ENCODE measurements around the gene SPTLC1.

The SPTLC1 gene

GRCh38 chr9:92095236-92095635 lies 20.0 kb downstream of the SPTLC1 start:
- no peak for TF ChIP-seq POLR2A (IDR thresholded peaks at IDR 0.05; ENCODE audit: low read depth, low read length)
- FAIRE-seq (no peak), DNase-seq (ENCODE audit: insufficient read length, low spot score) (no peak)

- TF ChIP-seq POLR2A (IDR thresholded peaks at IDR 0.05; ENCODE audit: low read depth, low read length) = no peak
- DNase-seq (ENCODE audit: insufficient read length, low spot score) = no peak
- FAIRE-seq = peak; percentile 91
Observed at GRCh38 chr9:92094655-92095054, 20.6 kb downstream of the SPTLC1 start.

- TF ChIP-seq POLR2A (IDR thresholded peaks at IDR 0.05; ENCODE audit: low read depth, low read length) = no peak
- DNase-seq (ENCODE audit: insufficient read length, low spot score) (no peak), FAIRE-seq (no peak)
Observed at GRCh38 chr9:92077888-92078287, 37.3 kb downstream of the SPTLC1 start.

- no peak for FAIRE-seq
- no peak for TF ChIP-seq POLR2A (IDR thresholded peaks at IDR 0.05; ENCODE audit: low read depth, low read length)
Observed at GRCh38 chr9:92071634-92072033, 43.6 kb downstream of the SPTLC1 start.

DNA sequence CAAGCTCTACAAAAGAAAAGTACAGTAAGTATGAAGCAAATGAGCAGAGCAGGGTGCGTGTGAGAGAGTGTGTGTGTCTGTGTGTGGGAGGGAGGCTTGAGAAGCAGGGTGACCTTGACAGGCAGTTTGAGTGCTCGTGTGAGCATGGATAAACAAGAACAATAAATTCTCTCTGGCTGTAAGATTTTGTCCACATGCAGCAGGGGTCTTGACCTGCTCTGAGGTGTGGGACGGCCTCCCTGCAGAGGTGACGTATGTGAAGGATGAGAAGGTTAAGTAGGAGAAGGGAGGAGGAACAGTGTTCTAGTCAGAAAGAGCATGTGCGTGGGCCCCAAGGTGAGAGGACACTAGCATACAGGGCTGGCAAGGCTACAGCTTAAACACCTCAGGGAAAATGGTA lies 49.0 kb downstream of the SPTLC1 start:
- FAIRE-seq = no peak
- no peak for TF ChIP-seq POLR2A (IDR thresholded peaks at IDR 0.05; ENCODE audit: low read depth, low read length)
- DNase-seq (ENCODE audit: insufficient read length, low spot score) = no peak

More at GRCh38 chr9:92071634-92072033, 43.6 kb downstream of the SPTLC1 start:
- no peak for DNase-seq (ENCODE audit: insufficient read length, low spot score)

- TF ChIP-seq POLR2A (IDR thresholded peaks at IDR 0.05; ENCODE audit: low read depth, low read length) = no peak
- DNase-seq (ENCODE audit: insufficient read length, low spot score) (no peak), FAIRE-seq (no peak)
Observed at GRCh38 chr9:92064711-92065110, 50.5 kb downstream of the SPTLC1 start.

GRCh38 chr9:92061184-92061583 lies 54.0 kb downstream of the SPTLC1 start:
- DNase-seq (ENCODE audit: insufficient read length, low spot score) (no peak), FAIRE-seq (peak; percentile 82)
- no peak for TF ChIP-seq POLR2A (IDR thresholded peaks at IDR 0.05; ENCODE audit: low read depth, low read length)

GRCh38 chr9:92059661-92060060 lies 55.6 kb downstream of the SPTLC1 start:
- DNase-seq (ENCODE audit: insufficient read length, low spot score) (no peak), FAIRE-seq (peak; percentile 41)
- TF ChIP-seq POLR2A (IDR thresholded peaks at IDR 0.05; ENCODE audit: low read depth, low read length) = no peak

DNA sequence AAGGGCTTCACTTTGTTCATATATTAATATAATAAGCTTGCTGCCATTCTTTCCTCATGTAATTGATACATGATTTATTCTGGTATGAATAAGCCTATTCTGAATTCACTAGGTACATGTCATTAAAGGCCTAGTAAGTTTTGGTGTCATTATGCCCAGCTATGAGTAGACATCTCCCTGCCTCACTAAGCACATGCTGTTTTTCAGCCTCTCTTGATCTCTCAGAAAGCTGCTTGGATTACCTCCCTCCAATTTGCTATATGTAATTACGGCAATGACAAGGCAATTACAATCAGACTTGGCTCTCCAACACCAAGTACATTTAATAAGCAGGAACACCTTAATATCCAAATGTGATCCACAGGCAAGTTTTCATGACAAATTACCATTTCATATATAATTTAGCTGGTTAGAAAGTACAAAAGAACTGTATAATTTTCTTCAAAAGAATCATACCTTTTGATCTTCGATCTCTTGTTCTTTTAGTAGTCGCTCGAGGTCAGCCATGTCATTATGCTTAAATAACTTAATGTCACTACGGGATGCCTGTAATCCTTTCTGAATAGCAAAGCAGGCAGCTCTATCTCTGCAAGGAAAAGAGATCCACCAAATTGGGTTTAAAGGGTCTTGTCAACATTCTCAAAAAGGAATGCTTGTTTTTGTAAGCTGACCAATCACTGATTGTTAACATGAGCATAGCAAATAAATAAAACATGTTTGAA lies 56.3 kb downstream of the SPTLC1 start:
- peak; percentile 82 for FAIRE-seq
- no peak for DNase-seq (ENCODE audit: insufficient read length, low spot score)
- TF ChIP-seq POLR2A (IDR thresholded peaks at IDR 0.05; ENCODE audit: low read depth, low read length) = no peak

DNA sequence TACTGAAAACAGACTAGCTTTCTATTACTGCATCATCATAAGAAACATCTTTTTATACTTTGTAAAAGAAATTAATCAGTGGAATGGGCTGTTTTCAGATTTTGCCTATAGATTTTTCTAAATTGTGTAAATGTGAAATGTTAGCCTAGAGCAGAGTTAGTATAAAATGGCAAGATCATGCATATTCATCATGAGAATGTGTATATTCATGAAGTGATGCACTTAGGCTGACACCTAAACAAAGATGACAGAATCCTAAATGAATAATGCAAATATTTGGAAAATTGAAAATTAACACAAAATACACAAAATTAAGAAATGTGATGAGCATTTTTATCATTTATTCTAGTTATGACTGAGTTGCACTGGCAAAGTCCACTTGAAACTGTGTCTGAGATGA lies 57.2 kb downstream of the SPTLC1 start:
- DNase-seq (ENCODE audit: insufficient read length, low spot score) = no peak
- peak; percentile 72 for FAIRE-seq
- no peak for TF ChIP-seq POLR2A (IDR thresholded peaks at IDR 0.05; ENCODE audit: low read depth, low read length)

- DNase-seq (ENCODE audit: insufficient read length, low spot score) (no peak), FAIRE-seq (peak; percentile 68)
- no peak for TF ChIP-seq POLR2A (IDR thresholded peaks at IDR 0.05; ENCODE audit: low read depth, low read length)
Observed at GRCh38 chr9:92057226-92057625, 58.0 kb downstream of the SPTLC1 start.

- FAIRE-seq = peak; percentile 33
- DNase-seq (ENCODE audit: insufficient read length, low spot score) = no peak
- TF ChIP-seq POLR2A (IDR thresholded peaks at IDR 0.05; ENCODE audit: low read depth, low read length) = no peak
Observed at GRCh38 chr9:92055624-92056023, 59.6 kb downstream of the SPTLC1 start.

DNA sequence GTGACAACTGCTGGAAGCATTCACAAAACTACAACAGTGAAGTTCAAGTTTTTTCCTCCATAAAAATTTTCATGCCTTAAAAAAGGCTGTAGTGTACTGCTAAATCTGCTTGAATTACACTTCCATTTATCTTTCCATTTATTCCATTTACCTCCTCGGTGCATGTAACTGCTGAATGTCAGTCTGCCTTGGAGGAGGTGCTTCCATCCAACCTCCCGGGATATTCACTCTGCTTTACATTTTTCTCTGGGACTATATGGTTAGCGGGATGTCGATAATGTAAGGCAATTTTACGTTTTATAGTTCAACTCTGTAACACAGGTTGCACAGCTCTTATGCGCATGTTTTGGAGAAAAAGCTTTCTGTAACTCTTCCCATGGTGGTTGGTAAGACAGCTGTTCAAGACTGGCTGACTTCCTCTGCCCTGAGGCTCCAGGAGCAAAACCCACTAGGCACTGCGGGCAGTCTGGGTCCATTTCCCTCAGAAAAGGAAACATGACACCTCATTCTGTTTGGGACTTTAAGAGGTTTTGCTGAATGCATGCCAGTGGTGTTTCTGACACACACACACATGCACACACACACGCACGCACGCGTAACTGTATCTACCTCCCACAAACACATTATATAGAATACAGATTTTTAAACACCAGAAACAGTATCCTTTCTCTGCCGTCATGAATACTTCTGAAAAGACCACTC lies 66.1 kb downstream of the SPTLC1 start:
- no peak for DNase-seq (ENCODE audit: insufficient read length, low spot score)

DNA sequence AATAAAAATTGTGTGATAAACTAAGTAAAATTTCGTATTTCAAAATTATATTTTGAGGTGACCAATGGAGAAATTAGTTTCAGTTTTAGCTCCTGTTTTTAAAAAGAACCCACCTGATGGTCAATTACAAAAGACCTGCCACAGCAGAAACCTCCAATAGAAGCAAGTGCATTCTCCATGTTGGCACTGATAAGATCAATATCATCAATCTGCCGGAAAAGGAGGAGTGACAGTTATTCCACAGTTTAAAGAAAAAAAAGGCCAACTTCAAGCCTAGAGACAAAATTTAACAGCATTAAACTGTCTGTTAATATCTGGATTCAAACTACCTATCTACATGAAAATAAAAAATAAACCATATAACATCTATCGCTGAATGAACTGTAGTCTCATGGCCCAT lies 67.7 kb downstream of the SPTLC1 start:
- FAIRE-seq (no peak), DNase-seq (ENCODE audit: insufficient read length, low spot score) (no peak)
- no peak for TF ChIP-seq POLR2A (IDR thresholded peaks at IDR 0.05; ENCODE audit: low read depth, low read length)

More for the DNA sequence above, 66.1 kb downstream of the SPTLC1 start:
- FAIRE-seq = peak; percentile 33
- TF ChIP-seq POLR2A (IDR thresholded peaks at IDR 0.05; ENCODE audit: low read depth, low read length) = no peak

- TF ChIP-seq POLR2A (IDR thresholded peaks at IDR 0.05; ENCODE audit: low read depth, low read length) = no peak
- no peak for DNase-seq (ENCODE audit: insufficient read length, low spot score)
- no peak for FAIRE-seq
Observed at GRCh38 chr9:92046676-92047075, 68.5 kb downstream of the SPTLC1 start.
